ENCODE data around the gene MED17. TPM values are rescaled to one million over a fixed set of nuclear protein-coding genes. Genes with fewer than 3 reads are reported as not detected.
A peak's percentile ranks its signal among the peaks of the same experiment; 100 is the strongest.

Gene MED17, protein sequence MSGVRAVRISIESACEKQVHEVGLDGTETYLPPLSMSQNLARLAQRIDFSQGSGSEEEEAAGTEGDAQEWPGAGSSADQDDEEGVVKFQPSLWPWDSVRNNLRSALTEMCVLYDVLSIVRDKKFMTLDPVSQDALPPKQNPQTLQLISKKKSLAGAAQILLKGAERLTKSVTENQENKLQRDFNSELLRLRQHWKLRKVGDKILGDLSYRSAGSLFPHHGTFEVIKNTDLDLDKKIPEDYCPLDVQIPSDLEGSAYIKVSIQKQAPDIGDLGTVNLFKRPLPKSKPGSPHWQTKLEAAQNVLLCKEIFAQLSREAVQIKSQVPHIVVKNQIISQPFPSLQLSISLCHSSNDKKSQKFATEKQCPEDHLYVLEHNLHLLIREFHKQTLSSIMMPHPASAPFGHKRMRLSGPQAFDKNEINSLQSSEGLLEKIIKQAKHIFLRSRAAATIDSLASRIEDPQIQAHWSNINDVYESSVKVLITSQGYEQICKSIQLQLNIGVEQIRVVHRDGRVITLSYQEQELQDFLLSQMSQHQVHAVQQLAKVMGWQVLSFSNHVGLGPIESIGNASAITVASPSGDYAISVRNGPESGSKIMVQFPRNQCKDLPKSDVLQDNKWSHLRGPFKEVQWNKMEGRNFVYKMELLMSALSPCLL
- total RNA-seq (10 to 100 TPM; 36.1 to 41.3 (median 37.5) TPM), polyA plus RNA-seq (10 to 100 TPM; 10.4 to 13.9 (median 12.1) TPM)
- long read RNA-seq, donor 1, full-length matches to known transcripts, result 7 of 7 reads
- long read RNA-seq, donor 1, partial matches to known transcripts, result 0 of 7 reads
- long read RNA-seq, donor 1, other reads (novel, unspliced or antisense), result 0 of 7 reads
- long read RNA-seq, donor 2, full-length matches to known transcripts, result 5 of 5 reads
- long read RNA-seq, donor 2, partial matches to known transcripts, result 0 of 5 reads
- long read RNA-seq, donor 2, other reads (novel, unspliced or antisense), result 0 of 5 reads

DNA sequence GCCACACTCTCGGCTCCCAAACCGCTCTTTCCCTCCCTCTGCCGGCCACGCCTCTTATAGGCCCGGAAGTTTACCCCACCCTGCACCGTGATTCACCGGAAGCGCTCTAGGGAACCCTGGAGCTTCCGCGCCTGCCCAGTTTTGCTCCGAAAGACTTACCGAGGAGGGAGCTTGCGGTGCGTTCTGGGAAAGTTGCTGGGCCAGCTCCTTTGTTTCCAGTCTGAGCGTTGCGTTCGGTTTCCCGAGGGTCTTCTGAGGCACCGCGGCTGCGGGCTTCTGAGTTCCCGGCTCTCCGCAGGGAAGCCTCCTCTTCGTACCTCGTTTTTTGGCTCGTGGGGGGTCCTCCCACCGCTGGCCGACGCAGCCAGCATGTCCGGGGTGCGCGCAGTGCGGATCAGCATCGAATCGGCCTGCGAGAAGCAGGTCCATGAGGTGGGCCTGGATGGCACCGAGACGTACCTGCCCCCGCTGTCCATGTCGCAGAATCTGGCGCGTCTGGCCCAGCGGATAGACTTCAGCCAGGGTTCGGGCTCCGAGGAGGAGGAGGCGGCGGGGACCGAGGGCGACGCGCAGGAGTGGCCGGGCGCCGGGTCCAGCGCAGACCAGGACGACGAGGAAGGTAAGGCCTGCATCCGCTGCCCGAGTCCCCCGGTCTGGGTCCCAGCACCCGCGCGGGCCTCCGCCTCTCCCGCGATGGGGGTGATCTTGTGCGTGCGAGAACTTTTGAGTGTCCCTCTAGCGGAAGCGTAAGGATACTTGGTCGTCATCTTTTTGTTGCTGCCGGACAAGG is at the start of gene MED17:
Gene MED17, plus strand, starts transcription at position 138 of the 790 bp plus-strand sequence. Its CDS starts 232 bp downstream, at position 370.
- H3K9me3 ChIP-seq, result no peaks in the 10 kb centered on the region
- intact Hi-C loops (cut with DNase I; ENCODE audit: low total_unique reads), result no loop called here
- H3K4me1 ChIP-seq, result peaks cover 19 to 58% (median 34%) of the 10 kb centered on the region in 6 donors
- peak; percentile 97 for DNase-seq
- H3K27me3 ChIP-seq (replicated peaks in 1 of 7), result no peaks in the 10 kb centered on the region
- H3K27ac ChIP-seq, result peak within 1 kb of the TSS; percentile 91 to 98 (median 95)
- H3K4me3 ChIP-seq, result peak within 1 kb of the TSS; percentile 81 to 99 (median 89)
- 0% methylated on average over 10 to 72 of the region's 72 CpGs for WGBS, 5 donors
- TF ChIP-seq POLR2AphosphoS5 (IDR thresholded peaks at IDR 0.05) (peak; percentile 90 to 96 (median 93)), POLR2A (IDR thresholded peaks at IDR 0.05) (peak in 1 of 3 donors; percentile 55)
- TF ChIP-seq, protein P1, sequence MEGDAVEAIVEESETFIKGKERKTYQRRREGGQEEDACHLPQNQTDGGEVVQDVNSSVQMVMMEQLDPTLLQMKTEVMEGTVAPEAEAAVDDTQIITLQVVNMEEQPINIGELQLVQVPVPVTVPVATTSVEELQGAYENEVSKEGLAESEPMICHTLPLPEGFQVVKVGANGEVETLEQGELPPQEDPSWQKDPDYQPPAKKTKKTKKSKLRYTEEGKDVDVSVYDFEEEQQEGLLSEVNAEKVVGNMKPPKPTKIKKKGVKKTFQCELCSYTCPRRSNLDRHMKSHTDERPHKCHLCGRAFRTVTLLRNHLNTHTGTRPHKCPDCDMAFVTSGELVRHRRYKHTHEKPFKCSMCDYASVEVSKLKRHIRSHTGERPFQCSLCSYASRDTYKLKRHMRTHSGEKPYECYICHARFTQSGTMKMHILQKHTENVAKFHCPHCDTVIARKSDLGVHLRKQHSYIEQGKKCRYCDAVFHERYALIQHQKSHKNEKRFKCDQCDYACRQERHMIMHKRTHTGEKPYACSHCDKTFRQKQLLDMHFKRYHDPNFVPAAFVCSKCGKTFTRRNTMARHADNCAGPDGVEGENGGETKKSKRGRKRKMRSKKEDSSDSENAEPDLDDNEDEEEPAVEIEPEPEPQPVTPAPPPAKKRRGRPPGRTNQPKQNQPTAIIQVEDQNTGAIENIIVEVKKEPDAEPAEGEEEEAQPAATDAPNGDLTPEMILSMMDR (IDR thresholded peaks at IDR 0.05 in 8 of 11, conservative IDR thresholded peaks at IDR 0.05 in 3 of 11), result peak; percentile 28 to 72 (median 52)
- H3K36me3 ChIP-seq, result peaks cover 0 to 29% (median 13%) of the 10 kb centered on the region in 6 donors

DNA sequence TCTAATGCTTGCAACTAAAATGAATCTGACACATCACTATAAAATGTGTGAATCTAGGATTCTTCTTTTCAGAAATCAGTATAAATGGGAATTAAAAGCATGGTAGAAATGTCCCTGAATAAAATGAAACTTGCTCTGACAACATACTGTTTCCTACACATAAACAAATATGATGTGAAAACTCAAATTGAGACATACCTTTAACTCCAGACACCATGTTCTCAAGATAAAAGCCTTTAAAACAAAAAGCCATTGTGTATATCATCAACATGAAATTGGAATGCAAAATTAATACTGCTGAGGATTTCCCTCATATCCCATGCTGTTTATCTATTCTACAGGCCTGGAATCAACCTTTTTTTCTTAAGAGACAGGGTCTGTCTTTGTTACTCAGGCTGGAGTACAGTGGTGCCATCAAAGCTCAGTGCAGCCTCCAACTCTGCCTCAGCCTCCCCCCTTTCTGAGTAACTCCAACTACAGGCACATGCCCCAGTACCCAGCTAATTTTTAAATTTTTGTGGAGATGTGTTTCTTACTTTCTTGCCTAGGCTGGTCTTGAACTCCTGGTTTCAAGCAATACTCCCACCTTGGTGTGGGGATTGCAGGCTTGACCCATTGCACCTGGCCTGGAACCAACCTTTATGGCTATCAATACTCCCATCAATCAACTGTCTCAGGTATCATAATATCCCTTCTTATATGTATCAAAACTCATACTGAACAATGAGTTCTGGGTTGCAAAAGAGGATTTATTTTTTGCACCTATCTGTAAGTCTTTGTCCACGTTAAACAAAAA is 49.5 kb upstream of the MED17 start:
- intact Hi-C loops (cut with DNase I; ENCODE audit: low total_unique reads), result no loop called here
- H3K4me3 ChIP-seq, result no peak overlapping the region
- peaks cover 0 to 100% (median 89%) of the 10 kb centered on the region in 6 donors for H3K36me3 ChIP-seq
- peaks cover 24 to 69% (median 55%) of the 10 kb centered on the region in 6 donors for H3K4me1 ChIP-seq
- DNase-seq, result no peak
- H3K27me3 ChIP-seq (replicated peaks in 1 of 7), result no peaks in the 10 kb centered on the region
- no peaks in the 10 kb centered on the region for H3K9me3 ChIP-seq
- no peak for TF ChIP-seq POLR2A (IDR thresholded peaks at IDR 0.05)
- WGBS, 5 donors, result 74 to 90% (median 82%) methylated on average over 1 of the region's 1 CpG
- no peak overlapping the region for H3K27ac ChIP-seq

DNA sequence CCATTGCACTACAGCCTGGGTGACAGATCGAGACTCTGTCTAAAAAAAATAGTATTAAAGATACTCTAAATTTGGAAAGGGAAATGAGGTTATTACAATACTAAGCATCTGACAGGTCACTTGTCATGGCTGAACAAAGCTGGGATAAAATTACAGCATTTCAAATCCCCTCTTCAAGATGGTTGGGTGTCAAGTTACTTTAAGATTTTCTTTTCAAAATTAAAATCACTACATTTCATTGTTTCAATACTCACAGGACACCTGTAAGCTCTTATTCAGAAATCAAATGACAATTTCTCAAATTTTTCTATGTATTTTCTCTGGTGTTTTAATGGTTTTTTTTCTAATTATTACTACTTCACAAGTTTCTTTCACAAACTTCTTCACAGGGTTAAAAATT is 48.5 kb upstream of the MED17 start:
- H3K27ac ChIP-seq, result no peak overlapping the region
- H3K4me3 ChIP-seq, result no peak overlapping the region
- WGBS, 5 donors, result 74 to 95% (median 78%) methylated on average over 1 of the region's 1 CpG
- no peaks in the 10 kb centered on the region for H3K9me3 ChIP-seq
- DNase-seq, result no peak
- intact Hi-C loops (cut with DNase I; ENCODE audit: low total_unique reads), result no loop called here
- H3K27me3 ChIP-seq (replicated peaks in 1 of 7), result no peaks in the 10 kb centered on the region
- TF ChIP-seq, protein P1 (IDR thresholded peaks at IDR 0.05 in 8 of 11, conservative IDR thresholded peaks at IDR 0.05 in 3 of 11), result no peak
- no peak for TF ChIP-seq POLR2A (IDR thresholded peaks at IDR 0.05)
- TF ChIP-seq POLR2AphosphoS5 (IDR thresholded peaks at IDR 0.05), result no peak
- peaks cover 0 to 90% (median 79%) of the 10 kb centered on the region in 6 donors for H3K36me3 ChIP-seq
- peaks cover 25 to 79% (median 65%) of the 10 kb centered on the region in 6 donors for H3K4me1 ChIP-seq
